ENCODE measurements around the gene PTPRK. TPM values are rescaled to one million over a fixed set of nuclear protein-coding genes. Genes with fewer than 3 reads are reported as not detected.

Gene PTPRK
- total RNA-seq, 5 donors from 2014 or later (not counting 1 experiment from before 2014, with no cell fraction given): 2.1 to 11.1 (median 7.3) TPM

- H3K27me3 ChIP-seq (replicated peaks in 1 of 2; ENCODE audit: control insufficient read depth in 2 of 2, extremely low read depth in 1 of 2, insufficient read depth in 2 of 2, low read length in 1 of 2): no peaks in the 10 kb centered on the region
- no peaks in the 10 kb centered on the region for H3K9me3 ChIP-seq
- Mint-ChIP-seq H3K9me3 (no peaks in the 10 kb centered on the region), H3K27me3 (peaks cover 0 to 5% of the 10 kb centered on the region in 2 donors), H3K4me3 (no peak overlapping the region), H3K36me3 (no peaks in the 10 kb centered on the region), H3K27ac (no peak overlapping the region), H3K4me1 (peaks cover 8 to 25% (median 8%) of the 10 kb centered on the region in 3 donors)
- no peaks in the 10 kb centered on the region for H3K4me1 ChIP-seq (ENCODE audit: control insufficient read depth in 1 of 2, extremely low read depth in 1 of 2, insufficient read depth in 2 of 2, low read length in 2 of 2)
- 54% methylated on average over 2 of the region's 2 CpGs for WGBS (ENCODE audit: insufficient coverage)
- ChIA-PET POLR2A (interaction anchor here in 1 of 2 donors (0.6 kb wide), 1 partner anchor 26 kb away, joined by 4 read pairs; no protein-coding TSS in a partner anchor), CTCF (interaction anchor here in 1 of 2 donors (0.6 kb wide), 1 partner anchor 22 kb away, joined by 3 read pairs; no protein-coding TSS in a partner anchor)
- DNase-seq (no peak), ATAC-seq (replicated peaks in 1 of 4) (no peak)
- no peaks in the 10 kb centered on the region for H3K36me3 ChIP-seq (ENCODE audit: control insufficient read depth in 2 of 2, extremely low read depth in 1 of 2, insufficient read depth in 1 of 2, low read length in 1 of 2)
- H3K27ac ChIP-seq (ENCODE audit: low read length): no peak overlapping the region
- H3K4me3 ChIP-seq (ENCODE audit: control insufficient read depth in 1 of 2, extremely low read depth in 1 of 2, low read length in 1 of 2): no peak overlapping the region
Observed at GRCh38 chr6:128282961-128283360, 237.4 kb downstream of the PTPRK start.

DNA sequence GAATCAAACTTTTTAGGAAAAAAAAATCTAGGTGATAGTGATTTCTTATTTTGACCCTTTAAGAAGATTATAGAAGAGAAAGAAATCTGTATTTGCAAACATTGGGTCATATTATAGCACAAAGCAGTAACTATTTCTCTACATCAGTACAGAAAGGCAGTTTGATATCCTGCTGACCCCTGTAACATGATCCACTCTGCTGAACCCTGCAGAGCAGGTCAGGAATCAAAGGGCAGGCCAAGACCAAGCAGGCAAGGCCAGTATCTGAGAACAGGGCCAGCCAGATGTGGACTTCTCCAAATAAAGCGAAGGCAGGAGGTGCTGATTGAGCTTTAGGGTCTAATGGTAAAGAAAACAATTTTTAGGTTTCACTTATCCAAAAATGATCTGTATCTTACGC is 239.4 kb downstream of the PTPRK start:
- Histone ChIP-seq H3K27me3 (replicated peaks in 1 of 2; ENCODE audit: control insufficient read depth in 2 of 2, extremely low read depth in 1 of 2, insufficient read depth in 2 of 2, low read length in 1 of 2) (no peaks in the 10 kb centered on the region), H3K4me1 (ENCODE audit: control insufficient read depth in 1 of 2, extremely low read depth in 1 of 2, insufficient read depth in 2 of 2, low read length in 2 of 2) (no peaks in the 10 kb centered on the region), H3K27ac (ENCODE audit: low read length) (no peak overlapping the region), H3K9me3 (no peaks in the 10 kb centered on the region), H3K4me3 (ENCODE audit: control insufficient read depth in 1 of 2, extremely low read depth in 1 of 2, low read length in 1 of 2) (no peak overlapping the region), H3K36me3 (ENCODE audit: control insufficient read depth in 2 of 2, extremely low read depth in 1 of 2, insufficient read depth in 1 of 2, low read length in 1 of 2) (no peaks in the 10 kb centered on the region)
- no peak overlapping the region for H3K4me3 Mint-ChIP-seq
- no peak overlapping the region for H3K27ac Mint-ChIP-seq
- no peaks in the 10 kb centered on the region for H3K36me3 Mint-ChIP-seq
- H3K9me3 Mint-ChIP-seq: no peaks in the 10 kb centered on the region
- no peak for DNase-seq
- no CpG with 5 or more reads among the region's 2 CpGs for WGBS (ENCODE audit: insufficient coverage)
- no peak for ATAC-seq (replicated peaks in 1 of 4)
- CTCF ChIA-PET: interaction anchor here in 1 of 2 donors (1.1 kb wide), 1 partner anchor 15 kb away, joined by 3 read pairs; no protein-coding TSS in a partner anchor
- no peaks in the 10 kb centered on the region for H3K27me3 Mint-ChIP-seq
- H3K4me1 Mint-ChIP-seq: peaks cover 0 to 13% (median 0%) of the 10 kb centered on the region in 3 donors
- POLR2A ChIA-PET: no interaction called here

- H3K4me1 Mint-ChIP-seq: peaks cover 0 to 13% (median 2%) of the 10 kb centered on the region in 3 donors
- H3K9me3 Mint-ChIP-seq: no peaks in the 10 kb centered on the region
- no peaks in the 10 kb centered on the region for H3K27me3 Mint-ChIP-seq
- no peak overlapping the region for H3K27ac ChIP-seq (ENCODE audit: low read length)
- no peaks in the 10 kb centered on the region for H3K36me3 ChIP-seq (ENCODE audit: control insufficient read depth in 2 of 2, extremely low read depth in 1 of 2, insufficient read depth in 1 of 2, low read length in 1 of 2)
- no CpG with 5 or more reads among the region's 1 CpG for WGBS (ENCODE audit: insufficient coverage)
- no peak overlapping the region for H3K4me3 ChIP-seq (ENCODE audit: control insufficient read depth in 1 of 2, extremely low read depth in 1 of 2, low read length in 1 of 2)
- CTCF ChIA-PET: no interaction called here
- ATAC-seq (replicated peaks in 1 of 4) (no peak), DNase-seq (no peak)
- no peaks in the 10 kb centered on the region for H3K27me3 ChIP-seq (replicated peaks in 1 of 2; ENCODE audit: control insufficient read depth in 2 of 2, extremely low read depth in 1 of 2, insufficient read depth in 2 of 2, low read length in 1 of 2)
- H3K4me3 Mint-ChIP-seq: no peak overlapping the region
- POLR2A ChIA-PET: no interaction called here
- no peaks in the 10 kb centered on the region for H3K36me3 Mint-ChIP-seq
- H3K27ac Mint-ChIP-seq: no peak overlapping the region
- H3K9me3 ChIP-seq: no peaks in the 10 kb centered on the region
- no peaks in the 10 kb centered on the region for H3K4me1 ChIP-seq (ENCODE audit: control insufficient read depth in 1 of 2, extremely low read depth in 1 of 2, insufficient read depth in 2 of 2, low read length in 2 of 2)
Observed at GRCh38 chr6:128280066-128280465, 240.3 kb downstream of the PTPRK start.

DNA sequence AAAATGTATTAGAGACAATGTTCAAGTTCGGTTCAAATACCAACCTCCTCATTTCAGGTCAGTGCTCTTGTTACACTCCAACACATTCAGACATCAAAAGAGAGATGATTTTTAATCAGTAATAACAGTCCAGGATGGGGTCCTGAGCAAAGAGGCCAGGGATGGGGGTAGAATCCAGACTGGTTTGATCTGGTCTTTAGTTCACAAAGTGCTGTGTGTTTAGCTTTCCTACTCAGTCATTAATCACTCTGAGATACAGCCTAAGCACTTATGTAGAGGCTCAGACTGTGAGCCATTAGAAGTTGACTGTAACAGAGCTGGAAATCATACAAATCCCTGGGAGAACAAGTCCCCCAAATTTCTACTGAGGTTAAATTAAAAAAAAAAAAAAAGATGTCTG is 241.6 kb downstream of the PTPRK start:
- Histone ChIP-seq H3K36me3 (ENCODE audit: control insufficient read depth in 2 of 2, extremely low read depth in 1 of 2, insufficient read depth in 1 of 2, low read length in 1 of 2) (no peaks in the 10 kb centered on the region), H3K27ac (ENCODE audit: low read length) (no peak overlapping the region), H3K4me1 (ENCODE audit: control insufficient read depth in 1 of 2, extremely low read depth in 1 of 2, insufficient read depth in 2 of 2, low read length in 2 of 2) (no peaks in the 10 kb centered on the region), H3K4me3 (ENCODE audit: control insufficient read depth in 1 of 2, extremely low read depth in 1 of 2, low read length in 1 of 2) (no peak overlapping the region), H3K9me3 (no peaks in the 10 kb centered on the region), H3K27me3 (replicated peaks in 1 of 2; ENCODE audit: control insufficient read depth in 2 of 2, extremely low read depth in 1 of 2, insufficient read depth in 2 of 2, low read length in 1 of 2) (no peaks in the 10 kb centered on the region)
- no peaks in the 10 kb centered on the region for H3K27me3 Mint-ChIP-seq
- no peaks in the 10 kb centered on the region for H3K9me3 Mint-ChIP-seq
- ChIA-PET POLR2A (no interaction called here), CTCF (no interaction called here)
- DNase-seq: no peak
- H3K4me3 Mint-ChIP-seq: no peak overlapping the region
- no peak for ATAC-seq (replicated peaks in 1 of 4)
- WGBS (ENCODE audit: insufficient coverage): no CpG with 5 or more reads among the region's 1 CpG
- H3K4me1 Mint-ChIP-seq: peaks cover 0 to 7% (median 4%) of the 10 kb centered on the region in 3 donors
- no peak overlapping the region for H3K27ac Mint-ChIP-seq
- no peaks in the 10 kb centered on the region for H3K36me3 Mint-ChIP-seq

- POLR2A ChIA-PET: no interaction called here
- no peak for DNase-seq
- Histone ChIP-seq H3K27me3 (replicated peaks in 1 of 2; ENCODE audit: control insufficient read depth in 2 of 2, extremely low read depth in 1 of 2, insufficient read depth in 2 of 2, low read length in 1 of 2) (no peaks in the 10 kb centered on the region), H3K4me1 (ENCODE audit: control insufficient read depth in 1 of 2, extremely low read depth in 1 of 2, insufficient read depth in 2 of 2, low read length in 2 of 2) (no peaks in the 10 kb centered on the region), H3K36me3 (ENCODE audit: control insufficient read depth in 2 of 2, extremely low read depth in 1 of 2, insufficient read depth in 1 of 2, low read length in 1 of 2) (no peaks in the 10 kb centered on the region), H3K4me3 (ENCODE audit: control insufficient read depth in 1 of 2, extremely low read depth in 1 of 2, low read length in 1 of 2) (no peak overlapping the region), H3K27ac (ENCODE audit: low read length) (no peak overlapping the region), H3K9me3 (no peaks in the 10 kb centered on the region)
- WGBS (ENCODE audit: insufficient coverage): no CpG with 5 or more reads among the region's 3 CpGs
- CTCF ChIA-PET: interaction anchor here in 1 of 2 donors (0.7 to 1.5 kb wide), 2 partner anchors 63 to 422 kb away, joined by 3 to 4 read pairs; no protein-coding TSS in a partner anchor
- Mint-ChIP-seq H3K4me1 (peaks cover 0 to 4% (median 0%) of the 10 kb centered on the region in 3 donors), H3K27me3 (no peaks in the 10 kb centered on the region), H3K9me3 (no peaks in the 10 kb centered on the region), H3K27ac (no peak overlapping the region), H3K4me3 (no peak overlapping the region), H3K36me3 (no peaks in the 10 kb centered on the region)
- ATAC-seq (replicated peaks in 1 of 4): no peak
Observed at GRCh38 chr6:128277379-128277778, 243.0 kb downstream of the PTPRK start.

GRCh38 chr6:128276311-128276710 is 244.1 kb downstream of the PTPRK start:
- Histone ChIP-seq H3K27me3 (replicated peaks in 1 of 2; ENCODE audit: control insufficient read depth in 2 of 2, extremely low read depth in 1 of 2, insufficient read depth in 2 of 2, low read length in 1 of 2) (no peaks in the 10 kb centered on the region), H3K9me3 (no peaks in the 10 kb centered on the region), H3K36me3 (ENCODE audit: control insufficient read depth in 2 of 2, extremely low read depth in 1 of 2, insufficient read depth in 1 of 2, low read length in 1 of 2) (no peaks in the 10 kb centered on the region), H3K4me1 (ENCODE audit: control insufficient read depth in 1 of 2, extremely low read depth in 1 of 2, insufficient read depth in 2 of 2, low read length in 2 of 2) (no peaks in the 10 kb centered on the region), H3K4me3 (ENCODE audit: control insufficient read depth in 1 of 2, extremely low read depth in 1 of 2, low read length in 1 of 2) (no peak overlapping the region), H3K27ac (ENCODE audit: low read length) (no peak overlapping the region)
- Mint-ChIP-seq H3K4me1 (peaks cover 0 to 4% (median 0%) of the 10 kb centered on the region in 3 donors), H3K4me3 (no peak overlapping the region), H3K9me3 (no peaks in the 10 kb centered on the region), H3K36me3 (no peaks in the 10 kb centered on the region), H3K27me3 (no peaks in the 10 kb centered on the region), H3K27ac (no peak overlapping the region)
- CTCF ChIA-PET: interaction anchor here in 1 of 2 donors (0.6 kb wide), 1 partner anchor 249 kb away, joined by 4 read pairs; no protein-coding TSS in a partner anchor
- no peak for DNase-seq
- POLR2A ChIA-PET: no interaction called here
- ATAC-seq (replicated peaks in 1 of 4): no peak

DNA sequence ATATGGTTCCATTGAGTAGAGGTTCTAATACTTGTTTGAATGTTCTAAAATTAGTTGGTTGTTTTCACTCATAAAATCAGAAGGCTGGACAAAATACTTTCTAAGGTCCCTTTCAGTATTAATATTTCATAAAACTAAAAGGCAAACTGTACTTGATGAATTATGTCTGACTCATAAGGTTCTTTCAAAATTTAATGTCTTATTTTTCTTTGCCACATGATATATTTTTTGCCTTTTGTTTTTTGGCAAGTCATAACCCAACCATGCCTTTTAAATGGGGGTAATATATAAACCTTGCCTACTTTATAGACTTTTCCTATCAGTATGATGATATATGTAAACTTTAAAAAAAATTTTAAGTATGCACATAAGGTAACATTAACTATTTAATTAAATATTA is 244.7 kb downstream of the PTPRK start:
- H3K9me3 ChIP-seq: no peaks in the 10 kb centered on the region
- H3K4me3 Mint-ChIP-seq: no peak overlapping the region
- no peak overlapping the region for H3K27ac Mint-ChIP-seq
- no peaks in the 10 kb centered on the region for H3K36me3 ChIP-seq (ENCODE audit: control insufficient read depth in 2 of 2, extremely low read depth in 1 of 2, insufficient read depth in 1 of 2, low read length in 1 of 2)
- DNase-seq (no peak), ATAC-seq (replicated peaks in 1 of 4) (no peak)
- no peaks in the 10 kb centered on the region for H3K4me1 ChIP-seq (ENCODE audit: control insufficient read depth in 1 of 2, extremely low read depth in 1 of 2, insufficient read depth in 2 of 2, low read length in 2 of 2)
- H3K4me1 Mint-ChIP-seq: peaks cover 0 to 4% (median 0%) of the 10 kb centered on the region in 3 donors
- ChIA-PET POLR2A (no interaction called here), CTCF (no interaction called here)
- no peaks in the 10 kb centered on the region for H3K27me3 Mint-ChIP-seq
- no peak overlapping the region for H3K4me3 ChIP-seq (ENCODE audit: control insufficient read depth in 1 of 2, extremely low read depth in 1 of 2, low read length in 1 of 2)
- H3K9me3 Mint-ChIP-seq: no peaks in the 10 kb centered on the region
- no peak overlapping the region for H3K27ac ChIP-seq (ENCODE audit: low read length)
- H3K36me3 Mint-ChIP-seq: no peaks in the 10 kb centered on the region
- no peaks in the 10 kb centered on the region for H3K27me3 ChIP-seq (replicated peaks in 1 of 2; ENCODE audit: control insufficient read depth in 2 of 2, extremely low read depth in 1 of 2, insufficient read depth in 2 of 2, low read length in 1 of 2)
